Muscle layer of duodenum (tissue), 2 donors: ENCODE results near the gene ZNF516.

Experiments used
- H3K27ac ChIP-seq: one replicate; pipeline ENCODE4 v1.7.0; 2013; ENCODE audit warnings: mild to moderate bottlenecking, low read length
- H3K27me3 ChIP-seq: one replicate; pipeline ENCODE4 v1.7.0; 2013; ENCODE audit warnings: low read depth, mild to moderate bottlenecking, control low read depth, low read length
- H3K36me3 ChIP-seq, 2 donors: one replicate each; pipeline ENCODE4 v1.7.0; 2013; ENCODE audit warnings: low read length in 2 of 2, control low read depth in 1 of 2, mild to moderate bottlenecking in 1 of 2; ENCODE audit not compliant: insufficient read depth in 2 of 2, control insufficient read depth in 1 of 2
- H3K4me1 ChIP-seq, 2 donors: one replicate each; pipeline ENCODE4 v1.7.0; 2013; ENCODE audit warnings: low read length in 2 of 2, mild to moderate bottlenecking in 2 of 2, control low read depth in 1 of 2, moderate library complexity in 1 of 2; ENCODE audit not compliant: insufficient read depth in 2 of 2, control insufficient read depth in 1 of 2
- H3K4me3 ChIP-seq, 2 donors: one replicate each; pipeline ENCODE4 v1.7.0; 2013; ENCODE audit warnings: low read length in 2 of 2, low read depth in 1 of 2, mild to moderate bottlenecking in 1 of 2
- H3K9me3 ChIP-seq, 2 donors: one replicate each; pipeline ENCODE4 v1.7.0; 2013; ENCODE audit warnings: low read length in 2 of 2, control low read depth in 1 of 2, mild to moderate bottlenecking in 1 of 2; ENCODE audit not compliant: control insufficient read depth in 1 of 2
- donor health status: healthy.

Gene ZNF516

DNA sequence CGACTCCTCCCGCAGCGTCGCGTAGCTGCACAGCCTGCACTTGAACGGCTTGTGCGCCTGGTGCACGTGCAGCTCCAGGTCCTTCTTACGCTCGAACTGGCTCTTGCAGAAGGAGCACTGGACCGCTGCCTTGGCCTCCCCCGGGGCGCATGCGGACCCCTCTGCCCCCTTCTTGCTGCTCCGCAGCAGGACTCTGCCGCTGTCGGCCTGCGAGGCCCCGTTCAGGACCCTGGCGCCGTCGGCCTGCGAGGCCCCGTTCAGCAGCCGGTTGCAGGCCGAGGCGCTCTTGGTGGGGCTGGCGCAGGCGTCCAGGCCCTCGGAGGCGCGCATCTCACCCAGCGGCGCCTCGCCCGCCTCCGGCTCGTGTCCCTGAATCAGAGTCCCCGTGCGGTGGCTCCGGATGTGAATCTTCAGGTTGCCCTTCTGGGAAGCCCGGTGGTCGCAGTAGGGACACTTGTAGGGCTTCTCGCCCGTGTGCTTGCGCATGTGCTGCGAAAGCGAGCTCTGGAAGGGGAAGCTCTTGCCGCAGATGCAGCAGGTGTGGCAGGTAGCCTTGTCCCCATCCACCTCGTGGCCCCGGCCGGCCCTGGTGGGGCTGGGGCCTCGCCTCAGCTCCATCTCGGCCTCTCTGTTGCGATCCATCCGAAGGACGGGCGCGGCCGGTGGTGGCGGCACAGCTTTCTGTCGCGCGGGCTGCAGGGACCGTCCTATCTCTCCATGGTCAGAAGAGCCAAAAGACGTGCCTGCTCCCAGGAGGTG, 52.5 kb downstream of the ZNF516 start:
- no peak overlapping the region for H3K27ac ChIP-seq

GRCh38 chr18:76441668-76442412, 53.2 kb downstream of the ZNF516 start:
- Histone ChIP-seq H3K36me3 (peaks cover 11 to 24% of the 10 kb centered on the region in 2 donors), H3K4me1 (peaks cover 18 to 53% of the 10 kb centered on the region in 2 donors), H3K27me3 (no peaks in the 10 kb centered on the region), H3K27ac (no peak overlapping the region), H3K4me3 (no peak overlapping the region), H3K9me3 (no peaks in the 10 kb centered on the region)

More for the DNA sequence above, 52.5 kb downstream of the ZNF516 start:
- no peak overlapping the region for H3K4me3 ChIP-seq
- H3K9me3 ChIP-seq, result no peaks in the 10 kb centered on the region
- H3K36me3 ChIP-seq, result peaks cover 11 to 24% of the 10 kb centered on the region in 2 donors
- H3K4me1 ChIP-seq, result peaks cover 18 to 53% of the 10 kb centered on the region in 2 donors
- no peaks in the 10 kb centered on the region for H3K27me3 ChIP-seq

DNA sequence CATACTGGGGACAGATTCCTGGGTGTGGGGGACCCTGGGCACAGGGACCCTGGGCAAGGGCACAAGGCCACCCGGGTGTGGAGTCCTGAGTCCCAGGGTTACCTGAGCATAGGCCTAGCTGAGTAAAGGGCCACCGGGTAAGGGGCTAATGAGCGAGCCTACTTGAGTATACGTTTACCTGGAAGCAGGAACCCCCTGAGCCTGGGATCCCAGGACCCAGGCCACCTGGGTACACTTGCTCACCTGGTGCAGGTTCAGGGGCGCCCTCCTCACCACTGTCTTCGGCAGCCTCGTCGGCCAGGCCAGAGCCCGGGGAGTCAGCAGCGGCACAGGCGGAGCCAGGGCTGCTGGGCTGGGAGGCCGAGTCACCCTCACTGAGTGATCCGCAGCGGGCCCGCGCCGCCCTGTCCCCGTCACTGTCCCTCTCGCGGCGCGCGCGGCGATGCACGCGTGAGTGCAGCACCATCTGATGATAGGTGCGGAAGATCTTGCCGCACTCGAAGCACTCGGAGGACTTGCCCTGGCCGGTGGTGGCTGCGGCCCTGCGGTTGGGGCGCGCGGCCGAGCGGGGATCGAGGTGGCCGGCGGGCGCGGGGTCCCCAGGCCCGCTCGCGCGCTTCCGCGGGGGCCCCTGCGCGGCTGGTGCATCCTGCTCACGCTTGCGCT, 53.9 kb downstream of the ZNF516 start:
- peaks cover 11 to 24% of the 10 kb centered on the region in 2 donors for H3K36me3 ChIP-seq

GRCh38 chr18:76437910-76438309, 57.1 kb downstream of the ZNF516 start:
- Histone ChIP-seq H3K27me3 (no peaks in the 10 kb centered on the region), H3K9me3 (no peaks in the 10 kb centered on the region), H3K27ac (no peak overlapping the region), H3K4me1 (peaks cover 0 to 26% of the 10 kb centered on the region in 2 donors), H3K36me3 (peaks cover 11 to 23% of the 10 kb centered on the region in 2 donors), H3K4me3 (no peak overlapping the region)

More for the DNA sequence above, 53.9 kb downstream of the ZNF516 start:
- H3K27ac ChIP-seq, result no peak overlapping the region
- no peak overlapping the region for H3K4me3 ChIP-seq
- no peaks in the 10 kb centered on the region for H3K9me3 ChIP-seq
- peaks cover 15 to 52% of the 10 kb centered on the region in 2 donors for H3K4me1 ChIP-seq
- H3K27me3 ChIP-seq, result no peaks in the 10 kb centered on the region

- H3K36me3 ChIP-seq, result peaks cover 11 to 14% of the 10 kb centered on the region in 2 donors
- H3K27ac ChIP-seq, result no peak overlapping the region
- H3K4me1 ChIP-seq, result peaks cover 0 to 25% of the 10 kb centered on the region in 2 donors
- H3K4me3 ChIP-seq, result no peak overlapping the region
- H3K9me3 ChIP-seq, result no peaks in the 10 kb centered on the region
- H3K27me3 ChIP-seq, result no peaks in the 10 kb centered on the region
Measured at GRCh38 chr18:76437011-76437410, 58.0 kb downstream of the ZNF516 start.

GRCh38 chr18:76436342-76436741, 58.7 kb downstream of the ZNF516 start:
- Histone ChIP-seq H3K9me3 (no peaks in the 10 kb centered on the region), H3K36me3 (peaks cover 9 to 11% of the 10 kb centered on the region in 2 donors), H3K4me1 (peaks cover 0 to 31% of the 10 kb centered on the region in 2 donors), H3K4me3 (no peak overlapping the region), H3K27me3 (no peaks in the 10 kb centered on the region), H3K27ac (no peak overlapping the region)

DNA sequence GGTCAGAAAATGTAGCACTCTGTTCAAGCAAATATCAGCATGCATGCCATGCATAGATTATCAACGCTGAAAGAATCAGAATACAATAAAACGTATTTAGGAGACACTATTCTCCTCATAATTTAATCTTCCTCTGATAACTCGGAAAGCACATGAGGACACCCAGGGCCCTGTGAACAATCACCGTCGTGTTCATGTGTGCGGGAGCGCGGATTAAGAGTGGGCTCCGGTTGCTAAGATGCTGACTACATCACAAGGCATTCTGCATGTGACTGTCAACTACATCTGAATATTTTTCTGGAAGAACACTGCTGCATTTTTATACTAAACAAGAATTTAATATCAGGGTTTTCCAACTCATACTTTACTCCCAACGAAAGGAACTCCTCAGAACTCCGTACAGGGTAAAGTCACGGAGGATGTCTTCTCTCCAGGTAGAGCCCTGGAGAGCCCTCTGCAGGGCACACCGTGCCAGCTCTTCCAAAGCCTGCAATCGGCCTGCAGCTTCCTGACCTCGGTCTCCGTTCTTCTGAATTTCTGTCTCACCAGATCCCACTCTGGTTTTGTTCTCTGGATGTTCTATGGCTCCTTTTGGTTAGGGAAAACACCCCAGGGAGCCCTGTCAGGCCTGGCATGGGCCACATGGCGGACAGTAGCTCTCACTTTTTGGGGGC, 59.6 kb downstream of the ZNF516 start:
- Histone ChIP-seq H3K4me1 (peaks cover 4 to 35% of the 10 kb centered on the region in 2 donors), H3K4me3 (no peak overlapping the region), H3K36me3 (peaks cover under 1 to 6% of the 10 kb centered on the region in 2 donors), H3K27ac (no peak overlapping the region), H3K9me3 (no peaks in the 10 kb centered on the region), H3K27me3 (no peaks in the 10 kb centered on the region)

GRCh38 chr18:76434452-76434851, 60.6 kb downstream of the ZNF516 start:
- Histone ChIP-seq H3K4me3 (no peak overlapping the region), H3K36me3 (peaks cover 0 to 6% of the 10 kb centered on the region in 2 donors), H3K4me1 (peaks cover 8 to 42% of the 10 kb centered on the region in 2 donors), H3K9me3 (no peaks in the 10 kb centered on the region), H3K27ac (no peak overlapping the region), H3K27me3 (no peaks in the 10 kb centered on the region)

DNA sequence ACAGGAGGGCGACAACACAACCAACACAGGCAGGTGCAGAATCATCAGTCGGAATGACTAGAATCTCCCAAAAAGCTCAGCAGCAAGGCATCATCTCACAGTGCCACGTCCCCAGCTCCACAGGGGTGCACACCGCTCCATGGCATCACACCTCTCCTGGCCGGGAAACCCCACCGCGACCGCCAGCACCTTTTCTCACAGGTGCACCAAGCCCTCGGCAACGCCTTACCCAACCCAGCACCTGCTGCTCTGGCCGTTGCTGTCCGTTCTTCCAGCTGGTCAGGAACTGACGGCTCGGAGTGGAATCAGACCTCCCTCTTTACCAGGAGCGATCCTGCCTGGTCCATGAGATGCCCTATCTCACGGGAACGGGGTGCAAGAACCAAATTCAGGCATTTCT, 61.3 kb downstream of the ZNF516 start:
- H3K27me3 ChIP-seq, result no peaks in the 10 kb centered on the region
- no peak overlapping the region for H3K27ac ChIP-seq
- no peaks in the 10 kb centered on the region for H3K9me3 ChIP-seq
- H3K4me3 ChIP-seq, result no peak overlapping the region
- peaks cover 14 to 46% of the 10 kb centered on the region in 2 donors for H3K4me1 ChIP-seq
- H3K36me3 ChIP-seq, result peaks cover 0 to 6% of the 10 kb centered on the region in 2 donors

DNA sequence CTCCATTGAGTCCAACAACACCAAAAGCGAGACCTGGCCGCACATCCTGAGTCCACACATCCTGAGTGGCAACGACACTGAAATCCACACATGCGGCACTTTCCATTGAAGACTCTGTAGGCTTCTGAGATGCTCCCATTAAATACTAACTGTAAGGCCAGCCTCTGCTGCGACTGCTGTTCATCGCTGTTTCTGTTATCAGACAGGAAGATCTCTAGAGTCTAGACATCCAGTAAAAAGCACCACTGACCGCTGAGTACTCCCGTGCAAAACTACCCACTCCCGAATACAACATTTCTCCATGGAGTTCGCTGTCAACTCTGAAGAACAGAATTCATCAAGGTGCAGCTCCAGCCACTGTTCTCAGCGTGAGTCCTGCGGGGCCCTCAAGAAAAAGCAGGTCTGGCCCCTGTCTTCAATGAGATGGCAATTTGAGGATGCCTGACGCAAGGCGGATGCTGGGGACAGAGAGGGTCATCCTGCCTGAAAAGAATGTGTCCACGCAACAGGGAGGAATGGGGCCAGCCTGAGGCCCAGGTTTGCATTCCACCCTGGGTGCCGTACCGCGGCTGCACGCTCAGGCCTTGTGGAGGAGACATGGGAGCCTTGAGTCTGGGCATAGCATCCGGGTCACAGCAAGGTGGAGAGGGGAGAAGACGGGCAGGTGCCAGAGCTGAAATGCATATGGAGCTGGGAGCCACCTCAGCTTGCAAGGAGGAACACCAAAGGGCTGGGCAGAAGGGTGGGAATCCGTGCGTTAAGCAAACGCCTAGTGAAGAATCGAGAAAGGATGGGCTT, 61.9 kb downstream of the ZNF516 start:
- Histone ChIP-seq H3K4me3 (no peak overlapping the region), H3K36me3 (peaks cover 0 to 1% of the 10 kb centered on the region in 2 donors), H3K27me3 (no peaks in the 10 kb centered on the region), H3K9me3 (no peaks in the 10 kb centered on the region), H3K27ac (no peak overlapping the region), H3K4me1 (peaks cover 16 to 51% of the 10 kb centered on the region in 2 donors)
